A549 (cell line): ENCODE data around the gene CFD.

Source experiments
- CHD2 ChIP-seq: fragments of 150-350 bp; IDR thresholded peaks from 2 replicates; pipeline ENCODE4 v1.6.1; 2014; ENCODE audit warnings: low read length; ENCODE audit not compliant: partially characterized antibody
- CTCF ChIP-seq: fragments of >200 bp; sonication (Bioruptor Twin); formaldehyde crosslinking; IDR thresholded peaks from 3 replicates; pipeline ENCODE4 v1.5.1; 2016
- HOXB5 ChIP-seq: fragments of 250-450 bp; sonication (Bioruptor Pico); IDR thresholded peaks from 2 replicates; pipeline ENCODE4 v1.5.0; 2020; ENCODE audit warnings: mild to moderate bottlenecking, moderate library complexity
- POLR2A ChIP-seq: IDR thresholded peaks from 2 replicates; pipeline ENCODE4 v1.6.1; 2012; ENCODE audit warnings: mild to moderate bottlenecking, low read length

DNA sequence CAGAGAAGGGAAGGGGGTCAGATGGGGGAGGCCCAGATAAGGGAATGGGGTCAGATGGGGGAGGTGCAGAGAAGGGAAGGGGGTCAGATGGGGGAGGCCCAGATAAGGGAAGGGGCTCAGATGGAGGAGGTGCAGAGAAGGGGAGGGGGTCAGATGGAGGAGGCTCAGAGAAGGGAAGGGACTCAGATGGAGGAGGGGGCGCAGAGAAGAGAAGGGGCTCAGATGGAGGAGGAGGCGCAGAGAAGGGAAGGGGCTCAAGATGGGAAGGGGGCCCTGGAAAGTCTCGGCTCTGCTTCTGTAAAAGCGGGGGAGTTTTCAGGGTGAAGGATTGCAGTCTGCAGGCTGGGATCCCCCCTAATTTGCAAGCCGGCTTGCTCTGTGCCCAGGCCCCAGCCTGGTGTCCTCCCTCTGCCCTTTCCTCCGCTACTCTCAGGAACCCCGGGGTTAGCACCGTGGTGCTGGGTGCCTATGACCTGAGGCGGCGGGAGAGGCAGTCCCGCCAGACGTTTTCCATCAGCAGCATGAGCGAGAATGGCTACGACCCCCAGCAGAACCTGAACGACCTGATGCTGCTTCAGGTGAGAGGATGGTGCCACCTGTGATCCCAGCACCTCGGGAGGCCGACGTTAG, 30.2 kb upstream of the CFD start:
- no peak for TF ChIP-seq POLR2A
- TF ChIP-seq CTCF: no peak
- TF ChIP-seq HOXB5 (CRISPR knock-in tag): no peak
- no peak for TF ChIP-seq CHD2
